GM18867 (cell line): Measurements from ENCODE around the gene SULT1C2.
"Not testable (repeated sequence)": the region's sequence is repeated elsewhere in the genome, so short reads cannot be mapped to it uniquely, and the experiment has no call there.

Experiments
- ATAC-seq: cut with Tn5 transposase; IDR thresholded peaks from one replicate; pipeline ENCODE4 v1.9.1; 2021; ENCODE audit warnings: mild to moderate bottlenecking, moderate library complexity; ENCODE audit not compliant: unreplicated experiment

The SULT1C2 gene

DNA sequence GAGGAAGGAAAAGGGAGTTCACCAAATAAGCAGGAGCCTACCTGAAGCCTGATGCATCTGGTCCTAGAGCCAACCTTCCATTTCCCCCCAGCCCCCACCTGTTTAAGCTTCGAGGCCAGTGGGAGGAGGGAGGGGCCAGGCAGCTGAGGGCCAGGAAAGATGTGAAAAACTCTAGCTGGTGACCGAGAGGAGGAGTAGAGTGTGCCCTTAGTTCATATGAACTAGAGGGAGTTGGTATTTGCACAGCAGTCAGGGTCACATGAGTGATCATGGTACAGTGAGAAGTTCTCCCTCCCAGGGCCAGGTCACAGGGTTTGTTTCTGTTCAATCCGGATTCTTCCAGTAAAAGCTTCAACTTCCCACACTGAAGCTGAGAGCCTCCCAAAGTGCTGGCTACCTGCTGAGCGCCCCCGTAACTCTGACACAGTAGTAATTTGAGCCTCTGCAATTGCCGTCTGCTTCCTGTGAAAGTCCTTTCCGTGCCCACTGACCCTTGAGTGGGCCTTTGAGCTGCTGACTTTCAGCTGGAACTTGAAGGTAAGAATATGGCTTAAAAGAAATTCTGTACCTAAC lies at the start of gene SULT1C2:
TSS of gene SULT1C2 (plus strand) at position 362 of the 573 bp plus-strand sequence. CDS start 4,773 bp downstream, outside the sequence.
- no peak for ATAC-seq

- ATAC-seq: no peak
Observed at GRCh38 chr2:108239786-108240185, 48.9 kb upstream of the SULT1C2 start, which contains the start of gene SULT1C3. Gene SULT1C3 (plus strand): TSS chr2:108239968. CDS start chr2:108247195, 7,227 bp downstream.

- ATAC-seq: no peak
Observed at GRCh38 chr2:108240966-108241365, 47.7 kb upstream of the SULT1C2 start.

- no peak for ATAC-seq
Observed at GRCh38 chr2:108243566-108243965, 45.1 kb upstream of the SULT1C2 start.

DNA sequence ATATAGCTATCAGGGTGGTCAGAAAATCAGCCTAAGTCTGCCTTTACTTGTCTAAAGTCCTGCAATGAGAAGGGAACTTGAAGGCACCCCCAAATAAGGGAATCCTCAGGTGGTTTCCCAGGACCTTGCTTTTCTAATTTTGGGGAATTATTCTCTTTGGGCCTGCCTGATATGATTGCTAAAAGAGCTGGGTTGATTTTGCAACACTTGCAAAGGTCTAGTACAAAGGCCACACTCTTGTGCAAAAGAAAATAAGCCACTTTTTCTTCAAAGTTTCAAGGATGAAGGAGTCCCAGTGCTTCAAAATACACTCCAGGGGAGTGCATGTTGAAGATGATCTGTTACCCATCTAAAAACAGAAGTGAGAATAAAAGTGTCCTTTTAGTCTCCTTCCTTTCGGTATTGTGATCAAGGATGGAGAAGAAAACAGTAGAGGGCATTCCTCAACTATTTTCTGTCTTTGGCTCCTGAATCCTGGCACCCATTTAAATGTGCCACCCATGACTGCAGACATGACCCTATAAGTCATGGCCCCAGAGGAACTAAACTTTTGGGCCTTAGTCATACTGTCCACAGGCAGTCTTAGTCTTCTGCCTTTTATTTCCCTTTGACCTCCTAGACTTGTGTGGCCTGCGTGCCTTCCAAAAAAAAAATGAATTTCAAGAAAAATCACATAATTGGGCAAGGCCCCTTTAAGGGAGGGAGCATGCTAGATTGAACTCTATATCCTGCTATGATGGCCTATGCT lies 43.9 kb upstream of the SULT1C2 start:
- ATAC-seq: no peak

DNA sequence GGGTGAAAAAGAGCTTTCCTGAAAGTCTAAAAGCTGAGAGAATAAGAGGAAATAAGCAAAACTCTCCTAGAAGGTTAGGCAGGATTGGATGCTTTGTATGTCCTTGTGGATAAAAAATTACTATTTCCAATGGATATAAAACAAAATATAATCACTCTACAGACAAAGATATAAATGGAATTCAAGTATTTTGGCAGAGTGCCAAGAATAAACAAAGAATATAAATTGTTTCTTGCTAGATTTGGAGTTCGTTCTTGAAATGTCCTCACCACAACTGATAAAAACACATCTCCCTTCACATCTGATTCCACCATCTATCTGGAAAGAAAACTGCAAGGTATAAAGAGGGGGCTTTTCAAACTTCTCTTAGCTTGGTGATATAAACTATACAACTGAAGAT lies 35.6 kb upstream of the SULT1C2 start:
- ATAC-seq: no peak

GRCh38 chr2:108257757-108258331 lies 30.9 kb upstream of the SULT1C2 start:
- ATAC-seq: no peak

DNA sequence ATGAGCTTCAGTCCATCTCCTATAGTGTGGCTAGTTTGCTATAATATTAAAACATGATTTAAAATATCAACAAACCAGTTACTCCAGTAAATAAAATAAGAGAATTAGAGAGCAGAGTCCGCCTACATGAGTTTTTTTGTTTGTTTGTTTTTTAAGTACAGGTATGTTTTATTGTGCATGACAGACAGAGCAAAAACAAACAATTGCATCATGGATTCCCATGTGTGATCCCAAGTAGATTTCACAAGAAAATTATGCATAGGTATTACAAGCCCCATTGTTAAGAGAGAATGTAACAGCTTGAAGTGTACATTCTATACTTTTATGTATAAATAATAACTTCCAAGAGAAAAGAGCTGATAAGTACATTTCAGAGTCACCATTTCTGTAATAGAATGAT lies 27.9 kb upstream of the SULT1C2 start:
- no peak for ATAC-seq

GRCh38 chr2:108262036-108262435 lies 26.7 kb upstream of the SULT1C2 start:
- ATAC-seq: no peak

DNA sequence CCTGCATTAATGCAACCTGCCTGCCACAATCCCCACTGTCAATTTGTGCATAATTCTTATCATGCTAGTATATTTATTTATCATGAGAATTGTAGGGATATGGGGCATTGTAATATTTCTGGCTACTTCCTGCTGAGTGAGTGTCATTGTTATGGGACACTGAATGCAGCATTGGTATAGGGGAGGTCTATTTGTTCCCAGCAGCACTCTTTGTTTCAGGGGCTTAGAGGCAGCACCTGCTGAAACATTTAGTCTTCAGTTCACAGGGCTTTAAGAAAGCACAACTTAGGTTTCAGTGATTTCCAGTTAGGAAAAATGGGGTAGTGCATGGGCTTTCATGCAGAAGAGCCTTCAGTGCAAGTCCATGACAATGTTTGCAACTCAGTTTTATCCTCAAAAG lies 25.3 kb upstream of the SULT1C2 start:
- no peak for ATAC-seq

DNA sequence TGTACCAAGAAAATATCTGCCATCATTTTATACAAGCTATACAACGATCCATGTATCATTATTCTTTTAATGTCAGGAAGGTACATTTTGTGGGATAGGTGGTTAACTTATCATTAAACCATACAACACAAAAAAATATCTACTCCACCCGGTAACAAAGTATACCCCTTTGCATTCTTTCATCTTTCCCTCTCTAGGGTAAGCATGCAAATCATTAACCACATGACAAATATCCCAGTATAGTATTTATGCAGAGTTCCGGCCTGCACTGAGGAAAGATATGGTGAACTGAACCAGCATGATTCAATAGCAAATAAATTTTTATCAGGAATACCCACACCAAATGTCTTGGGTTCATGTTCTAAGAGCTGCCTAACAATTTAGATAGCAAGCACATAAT lies 22.5 kb upstream of the SULT1C2 start:
- ATAC-seq: no peak

DNA sequence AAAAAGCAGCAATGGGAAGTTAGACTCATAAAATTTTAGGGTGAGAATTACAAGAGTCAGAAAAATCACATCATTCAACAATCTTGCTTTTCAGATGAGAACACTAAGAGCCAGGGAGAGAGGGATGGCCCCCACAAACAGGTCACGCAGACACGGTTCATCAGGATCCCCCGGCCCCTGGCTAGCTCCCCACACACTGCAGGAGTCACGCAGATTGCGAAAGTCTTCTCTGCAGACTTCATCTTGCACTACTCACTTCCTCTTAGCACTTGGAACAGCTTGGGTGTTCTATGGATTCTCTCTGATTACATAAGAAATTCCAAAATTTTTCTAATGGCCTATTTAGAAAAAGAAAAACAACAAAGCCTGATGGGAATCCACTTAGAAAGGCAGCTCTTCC lies 21.6 kb upstream of the SULT1C2 start:
- no peak for ATAC-seq

GRCh38 chr2:108268001-108268400 lies 20.7 kb upstream of the SULT1C2 start:
- no peak for ATAC-seq

- no peak for ATAC-seq
Observed at GRCh38 chr2:108270346-108270745, 18.3 kb upstream of the SULT1C2 start.

- no peak for ATAC-seq
Observed at GRCh38 chr2:108270768-108271506, 17.8 kb upstream of the SULT1C2 start.

GRCh38 chr2:108271691-108272253 lies 16.9 kb upstream of the SULT1C2 start:
- no peak for ATAC-seq

DNA sequence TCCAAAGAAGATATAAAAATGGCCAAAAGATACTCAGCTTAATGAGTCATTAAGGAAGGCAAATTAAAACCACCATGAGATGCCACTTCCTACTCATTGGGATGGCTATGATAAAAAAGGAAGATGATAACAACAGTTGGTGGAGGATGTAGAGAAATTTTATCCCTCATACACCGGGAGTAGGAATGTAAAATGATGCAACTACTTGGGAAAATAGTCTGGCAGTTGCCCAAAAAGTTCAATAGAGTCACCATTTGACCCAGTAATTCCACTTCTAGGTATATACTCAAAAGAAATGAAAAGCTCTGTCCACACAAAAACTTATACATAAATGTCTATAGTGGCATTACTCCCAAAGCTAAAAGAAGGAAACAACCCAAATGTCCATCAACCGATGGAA lies 10.1 kb upstream of the SULT1C2 start:
- ATAC-seq: no peak

- no peak for ATAC-seq
Observed at GRCh38 chr2:108279468-108279867, 9.2 kb upstream of the SULT1C2 start.

DNA sequence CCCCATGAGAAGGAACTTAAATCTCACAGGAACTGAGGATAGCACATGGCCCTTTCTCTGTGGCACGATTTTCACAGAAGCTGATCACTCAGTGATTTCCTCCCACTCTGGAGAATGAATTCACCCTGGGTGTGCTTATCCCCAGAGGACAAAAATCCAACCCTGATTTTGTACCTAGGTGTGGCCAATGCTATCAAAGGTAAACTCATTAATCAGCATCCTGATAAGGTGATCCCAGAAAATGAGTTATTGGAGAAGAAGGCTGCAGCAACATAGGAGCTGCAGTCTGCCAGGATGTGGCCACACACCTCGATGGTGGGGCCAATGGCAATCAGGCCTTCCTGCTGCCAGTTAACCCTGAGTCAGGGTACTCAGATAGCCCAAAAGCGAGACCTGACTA lies 8.2 kb upstream of the SULT1C2 start:
- no peak for ATAC-seq

- not testable (repeated sequence) for ATAC-seq
Observed at GRCh38 chr2:108284566-108284965, 4.1 kb upstream of the SULT1C2 start.

- ATAC-seq: no peak
Observed at GRCh38 chr2:108285616-108286015, 3.1 kb upstream of the SULT1C2 start.
